HG03457 (cell line): ENCODE data around the gene CDH23.

Source experiments
- ATAC-seq: cut with Tn5 transposase; IDR thresholded peaks from one replicate; pipeline ENCODE4 v1.9.1; 2021; ENCODE audit warnings: moderate number of reproducible peaks; ENCODE audit not compliant: unreplicated experiment

Gene CDH23

GRCh38 chr10:71438761-71439160 lies 42.0 kb downstream of the CDH23 start:
- no peak for ATAC-seq

GRCh38 chr10:71439670-71440425 lies 43.1 kb downstream of the CDH23 start:
- ATAC-seq: no peak

GRCh38 chr10:71440506-71441035 lies 43.9 kb downstream of the CDH23 start:
- ATAC-seq: no peak

- no peak for ATAC-seq
Measured at GRCh38 chr10:71442000-71442399, 45.3 kb downstream of the CDH23 start.

- ATAC-seq: no peak
Measured at GRCh38 chr10:71442859-71443570, 46.3 kb downstream of the CDH23 start.

DNA sequence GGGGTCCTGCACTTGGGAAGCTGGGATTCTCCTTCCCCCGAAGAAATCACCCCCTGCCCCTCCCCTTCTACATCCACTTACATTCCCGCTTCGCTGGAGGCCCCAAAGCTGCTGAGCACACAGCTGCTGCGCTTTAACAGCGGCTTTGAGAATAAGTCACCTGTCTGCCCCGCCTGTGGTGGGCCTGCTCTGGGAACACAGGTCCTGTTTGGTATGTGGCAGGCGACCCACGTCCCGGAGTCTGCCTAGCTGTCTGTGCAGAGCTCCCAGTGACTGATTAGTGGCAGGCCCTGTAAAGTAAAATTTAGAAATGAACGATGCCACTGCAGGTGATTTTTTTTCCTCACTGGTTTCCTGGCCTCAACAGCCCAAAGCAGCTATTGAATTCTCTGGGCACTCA lies 47.0 kb downstream of the CDH23 start:
- ATAC-seq: no peak

- ATAC-seq: no peak
Measured at GRCh38 chr10:71444284-71445054, 47.7 kb downstream of the CDH23 start.

- no peak for ATAC-seq
Measured at GRCh38 chr10:71447676-71448075, 51.0 kb downstream of the CDH23 start.

DNA sequence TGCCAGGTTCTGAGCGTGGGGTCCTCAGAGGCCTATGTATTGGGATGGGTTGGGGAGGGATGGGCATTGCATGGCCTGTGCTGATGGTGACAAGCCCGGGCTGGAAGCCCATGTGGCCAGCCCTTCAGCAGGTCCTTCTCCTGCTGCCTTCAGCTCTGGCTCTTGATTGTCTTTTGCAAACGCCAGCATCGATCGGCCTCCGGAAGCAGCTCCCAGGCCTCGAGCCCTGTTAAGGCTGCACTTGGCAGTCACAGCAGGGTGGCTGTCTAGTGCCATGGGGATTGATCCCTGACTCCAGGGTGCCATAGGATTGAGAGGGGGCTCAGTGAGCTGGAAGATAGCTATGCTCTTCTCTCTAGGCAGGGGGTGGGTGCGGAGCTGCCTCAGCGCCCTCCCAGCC lies 51.4 kb downstream of the CDH23 start:
- ATAC-seq: no peak

DNA sequence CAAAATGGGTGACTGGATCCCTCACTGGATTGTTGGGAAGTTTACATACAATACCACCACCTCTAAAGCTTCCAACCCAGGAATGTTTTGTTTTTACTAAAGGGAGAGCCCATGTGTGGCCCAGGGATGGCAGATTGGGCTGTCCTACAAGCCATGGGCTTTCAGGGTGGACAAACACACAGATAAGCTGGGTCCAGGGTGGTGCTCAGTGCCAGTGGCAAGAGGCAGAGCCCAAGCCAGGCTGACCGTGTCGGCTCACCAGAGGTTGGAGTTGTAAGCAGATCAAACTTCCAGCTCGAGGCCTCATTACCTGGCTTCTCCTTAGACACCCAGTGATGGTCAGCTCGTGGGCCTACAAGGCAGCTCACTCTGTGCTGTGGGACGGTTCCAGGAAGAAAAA lies 52.3 kb downstream of the CDH23 start:
- no peak for ATAC-seq

- no peak for ATAC-seq
Measured at GRCh38 chr10:71451754-71452153, 55.0 kb downstream of the CDH23 start.

DNA sequence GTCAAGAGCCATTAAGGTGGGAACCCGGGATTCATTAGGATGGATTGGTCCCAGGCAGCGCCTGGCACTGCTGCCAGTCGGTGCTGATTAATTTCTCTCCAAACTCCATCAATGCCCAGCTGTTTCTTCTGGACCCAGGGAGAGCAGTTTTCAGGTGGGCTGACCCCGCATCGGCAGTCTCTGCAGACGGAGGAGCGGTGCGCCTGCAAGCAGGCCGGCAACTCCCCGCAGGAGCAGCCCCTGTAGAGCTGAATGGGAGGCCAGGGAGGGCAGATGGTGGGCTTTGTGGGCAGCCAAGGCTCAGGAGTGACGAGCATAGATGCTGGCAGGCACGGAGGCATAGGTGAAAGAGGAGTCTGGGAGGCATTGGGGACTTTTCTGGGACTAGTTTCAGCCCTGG lies 56.5 kb downstream of the CDH23 start:
- no peak for ATAC-seq

DNA sequence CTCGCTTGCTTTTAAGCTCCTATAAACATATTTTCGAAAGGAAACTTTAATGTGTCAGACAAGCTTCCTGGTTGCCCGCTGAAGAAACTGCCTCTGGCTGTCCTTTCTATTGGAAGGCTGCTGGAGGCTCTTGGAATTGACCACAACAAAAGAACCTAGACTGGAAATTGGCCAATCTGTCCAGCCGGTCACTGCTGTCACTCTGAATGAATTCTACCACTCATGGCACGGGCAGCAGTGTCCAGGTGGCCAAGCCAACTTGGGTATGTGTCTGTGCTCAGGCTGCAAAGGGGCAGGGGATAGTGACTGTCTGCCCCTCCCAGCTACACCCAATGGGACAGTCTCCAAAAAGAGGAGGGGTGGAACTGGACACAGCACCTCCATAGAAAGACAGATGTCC lies 57.6 kb downstream of the CDH23 start:
- no peak for ATAC-seq

GRCh38 chr10:71455035-71455434 lies 58.3 kb downstream of the CDH23 start:
- ATAC-seq: no peak

DNA sequence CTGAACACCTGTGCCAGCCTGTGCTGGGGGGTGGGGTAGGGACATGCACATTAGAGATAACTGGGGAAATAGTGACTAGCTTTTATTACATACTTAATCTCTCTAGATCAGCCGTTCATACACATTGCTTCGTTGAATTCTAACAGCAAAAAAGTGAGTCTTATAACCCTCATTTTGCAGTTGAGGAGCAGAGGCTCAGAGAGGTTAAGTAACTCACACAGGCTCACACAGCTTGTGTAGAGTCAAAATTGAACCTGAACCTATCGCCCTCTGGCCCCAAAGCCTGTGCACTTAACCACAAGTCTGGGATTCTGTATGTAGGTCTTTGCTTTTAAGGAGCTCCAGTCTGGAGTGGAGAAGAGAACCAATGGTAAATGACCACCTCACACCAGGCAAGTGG lies 59.9 kb downstream of the CDH23 start:
- ATAC-seq: no peak

GRCh38 chr10:71457908-71458307 lies 61.2 kb downstream of the CDH23 start:
- no peak for ATAC-seq

- no peak for ATAC-seq
Measured at GRCh38 chr10:71458387-71458786, 61.7 kb downstream of the CDH23 start.

- no peak for ATAC-seq
Measured at GRCh38 chr10:71459513-71459912, 62.8 kb downstream of the CDH23 start.

GRCh38 chr10:71460615-71461014 lies 63.9 kb downstream of the CDH23 start:
- ATAC-seq: no peak

GRCh38 chr10:71461457-71461856 lies 64.7 kb downstream of the CDH23 start:
- ATAC-seq: no peak

DNA sequence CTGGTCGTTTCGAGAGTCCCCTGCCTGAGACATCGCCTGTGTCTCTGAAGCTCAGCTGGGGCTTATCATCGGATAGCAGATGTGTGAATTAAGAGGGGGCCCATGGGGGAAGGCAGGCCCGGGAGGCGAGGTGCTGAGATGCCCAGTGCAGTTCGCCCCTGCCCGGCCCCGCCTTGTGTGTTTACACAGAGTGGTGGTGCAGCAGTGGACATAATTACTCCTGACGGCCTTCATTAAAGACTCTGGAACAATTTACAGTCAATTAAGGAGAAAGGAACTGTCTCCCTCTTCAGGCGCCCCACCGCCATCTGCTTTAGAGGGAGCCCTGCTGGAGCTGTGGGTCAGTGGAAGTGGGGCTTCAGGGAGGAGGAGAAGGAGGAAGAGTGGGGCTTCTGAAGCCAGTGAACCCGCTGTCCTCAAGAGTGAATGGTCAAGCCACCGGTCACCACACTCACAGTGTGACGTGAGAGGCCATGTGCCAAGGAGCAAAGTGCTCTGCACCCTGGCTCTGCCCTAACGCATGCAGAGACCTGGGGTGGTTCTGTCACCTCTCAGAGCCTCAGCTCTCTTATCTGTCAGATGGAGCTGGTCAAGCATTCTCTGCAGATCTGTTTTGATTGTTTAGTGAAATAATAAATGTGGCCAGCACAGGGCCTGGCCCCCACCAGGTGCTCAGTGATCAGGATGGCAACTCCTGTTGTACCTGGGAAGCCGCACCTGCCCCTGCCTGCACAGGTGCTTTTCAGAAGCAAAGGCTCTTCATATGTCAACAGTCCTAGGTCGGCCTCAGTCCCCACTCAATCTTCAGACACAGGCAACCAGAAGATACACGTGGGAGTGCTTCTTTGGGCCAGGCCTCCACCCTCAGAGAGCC lies 65.6 kb downstream of the CDH23 start:
- ATAC-seq: no peak
